GM23248 (cell line): ENCODE results near the gene BCAR3.

Source experiments
- EZH2 ChIP-seq: fragments of 200-600 bp; sonication (generic); IDR thresholded peaks from 2 replicates; pipeline ENCODE4 v1.6.1; 2018; ENCODE audit warnings: antibody characterized with exemption, mild to moderate bottlenecking; ENCODE audit not compliant: insufficient read depth, poor library complexity, severe bottlenecking
- EZH2phosphoT487 ChIP-seq: fragments of 200-600 bp; sonication (generic); IDR thresholded peaks from 2 replicates; pipeline ENCODE4 v1.6.1; 2018; ENCODE audit warnings: antibody characterized with exemption, moderate library complexity, mild to moderate bottlenecking, low read depth; ENCODE audit not compliant: insufficient read depth

- TF ChIP-seq EZH2 (no peak), EZH2phosphoT487 (no peak)
These were observed 29.9 kb downstream of the BCAR3 start for GRCh38 chr1:93651695-93652094.
